GM12892 (cell line): Measurements from ENCODE around the gene VSIR.

Experiments used
- POLR2A ChIP-seq: IDR thresholded peaks from 2 replicates; pipeline ENCODE4 v1.6.1; 2011; ENCODE audit warnings: low read depth, low read length, control low read depth
- POLR2AphosphoS5 ChIP-seq: IDR thresholded peaks from 2 replicates; pipeline ENCODE4 v1.6.1; 2011; ENCODE audit warnings: low read depth, low read length, control low read depth
- TAF1 ChIP-seq: IDR thresholded peaks from 2 replicates; pipeline ENCODE4 v1.6.1; 2011; ENCODE audit warnings: low read depth, mild to moderate bottlenecking, control low read depth, low read length, borderline replicate concordance

GRCh38 chr10:71718165-71718698 lies 55.1 kb downstream of the VSIR start:
- no peak for TF ChIP-seq TAF1
- no peak for TF ChIP-seq POLR2A
- TF ChIP-seq POLR2AphosphoS5 = no peak
